K562 (cell line): ENCODE data around the gene MTMR3. TPM values are rescaled to one million over a fixed set of nuclear protein-coding genes. Genes with fewer than 3 reads are reported as not detected.

ENCODE experiments used
- ATAC-seq: fragments of 200-7000 bp; cut with Tn5 transposase; 3 replicates; pipeline ENCODE4 v1.9.1; 2020; ENCODE audit warnings: moderate library complexity
- BruUV-seq: library from RNA; stranded (reverse); fragments of 400-500 nt; replicated peaks from 2 replicates; lab custom pipeline; 2021; lab: Mats Ljungman, UMichigan
- CTCF ChIA-PET: fragments of 300-600 bp; formaldehyde crosslinking; extraction: SDS; loops from one replicate; lab custom pipeline; 2021; ENCODE audit warnings: low intra/inter-chr PET ratio; lab: Yijun Ruan, JAX
- POLR2A ChIA-PET: fragments of 300-600, 350-650 bp; sonication (Branson Sonifier 250); formaldehyde crosslinking; extraction: SDS; loops from one replicate; lab custom pipeline; 2021; ENCODE audit warnings: antibody characterized with exemption, inconsistent platforms; lab: Yijun Ruan, JAX
- DNase-seq, 4 experiments: peaks; one replicate each; pipeline versions ENCODE4 v3.0.0 to v3.0.0-alpha.2; 2011 to 2018; ENCODE audit warnings: low spot score in 3 of 4, mixed read lengths in 3 of 4; ENCODE audit errors: extremely low read depth in 1 of 4
- FAIRE-seq: peaks from 2 replicates; lab custom pipeline; 2011; peaks lifted over from hg19 to GRCh38; lab: Jason Lieb, UNC
- H2AFZ ChIP-seq: 2 replicates; pipeline ENCODE4 v1.6.0; 2011; ENCODE audit warnings: low read depth, low read length, control low read depth, inconsistent platforms
- H3K27ac ChIP-seq: fragments of 200-600 bp; 3 replicates; pipeline ENCODE4 v1.8.0; 2011; ENCODE audit warnings: low read depth, mild to moderate bottlenecking, control low read depth, inconsistent platforms, low read length, moderate library complexity, mixed read lengths; ENCODE audit errors: extremely low read depth
- H3K27me3 ChIP-seq, 2 experiments: fragments of 300-600 bp in 1 of 2; 2 replicates in 1 of 2; 3 replicates in 1 of 2; pipeline versions ENCODE4 v1.6.0 to v1.8.0; 2011; ENCODE audit warnings: inconsistent platforms in 2 of 2, low read length in 2 of 2, mild to moderate bottlenecking in 1 of 2, mixed read lengths in 1 of 2, moderate library complexity in 1 of 2; ENCODE audit not compliant: control insufficient read depth in 2 of 2, insufficient read depth in 2 of 2
- H3K36me3 ChIP-seq: fragments of 300-600 bp; 3 replicates; pipeline ENCODE4 v1.8.0; 2011; ENCODE audit warnings: mild to moderate bottlenecking, low read length, inconsistent platforms; ENCODE audit not compliant: control insufficient read depth, insufficient read depth
- H3K4me1 ChIP-seq, 2 experiments: fragments of 200-600 bp in 1 of 2; replicated peaks in 1 of 2; 2 replicates in 1 of 2; 3 replicates in 1 of 2; pipeline versions ENCODE4 v1.5.1 to v1.8.0; 2011; ENCODE audit warnings: inconsistent platforms in 2 of 2, low read length in 2 of 2, mild to moderate bottlenecking in 1 of 2, mixed read lengths in 1 of 2, moderate library complexity in 1 of 2; ENCODE audit not compliant: control insufficient read depth in 2 of 2, insufficient read depth in 2 of 2
- H3K4me2 ChIP-seq: 2 replicates; pipeline ENCODE4 v1.6.1; 2011; ENCODE audit warnings: low read length, control low read depth, inconsistent platforms, mixed read lengths; ENCODE audit not compliant: insufficient read depth
- H3K4me3 ChIP-seq: fragments of 200-600 bp; sonication (generic), shearing (Covaris generic); 2 replicates; pipeline ENCODE4 v1.5.1; 2016; ENCODE audit warnings: control low read depth, inconsistent platforms
- H3K79me2 ChIP-seq: fragments of 200-600 bp; 3 replicates; pipeline ENCODE4 v1.8.0; 2011; ENCODE audit warnings: low read length, inconsistent platforms; ENCODE audit not compliant: control insufficient read depth, insufficient read depth
- H3K9ac ChIP-seq, 2 experiments: 2 replicates each; pipeline versions ENCODE4 v1.6.0 to v1.6.1; 2011; ENCODE audit warnings: low read depth in 2 of 2, low read length in 2 of 2, control low read depth in 1 of 2, inconsistent platforms in 1 of 2, mild to moderate bottlenecking in 1 of 2, mixed read lengths in 1 of 2; ENCODE audit not compliant: insufficient read depth in 1 of 2
- H3K9me1 ChIP-seq: one replicate; pipeline ENCODE4 v1.6.0; 2011; ENCODE audit warnings: inconsistent platforms, mild to moderate bottlenecking, low read length, moderate library complexity; ENCODE audit not compliant: control insufficient read depth, insufficient read depth
- H3K9me3 ChIP-seq: replicated peaks from 2 replicates; pipeline ENCODE4 v1.5.1; 2011; ENCODE audit warnings: low read depth, low read length, inconsistent platforms; ENCODE audit not compliant: control insufficient read depth, insufficient read depth
- H4K20me1 ChIP-seq: replicated peaks from 2 replicates; pipeline ENCODE4 v1.6.1; 2011; ENCODE audit warnings: low read length, inconsistent platforms, mixed read lengths; ENCODE audit not compliant: control insufficient read depth, insufficient read depth
- ARID1B ChIP-seq: fragments of 450-650 bp; IDR thresholded peaks from 2 replicates; pipeline ENCODE4 v1.6.1; 2016; ENCODE audit warnings: antibody characterized with exemption, mild to moderate bottlenecking, inconsistent platforms
- CHD1 ChIP-seq: fragments of 200-600 bp; sonication (generic); IDR thresholded peaks from one replicate; pipeline ENCODE4 v1.6.1; 2012; ENCODE audit warnings: mild to moderate bottlenecking, moderate library complexity, low read length, inconsistent platforms
- EP400 ChIP-seq: fragments of 450-650 bp; IDR thresholded peaks from 2 replicates; pipeline ENCODE4 v1.6.1; 2017; ENCODE audit warnings: antibody characterized with exemption, mild to moderate bottlenecking, moderate library complexity
- GTF2B ChIP-seq: IDR thresholded peaks from 2 replicates; pipeline ENCODE4 v1.6.1; 2011; ENCODE audit not compliant: insufficient read length; ENCODE audit errors: extremely low read depth
- HDAC1 ChIP-seq, 2 experiments: fragments of 450-650 bp; IDR thresholded peaks; 2 replicates each; pipeline ENCODE4 v1.6.1; 2016 to 2017; ENCODE audit warnings: inconsistent platforms in 1 of 2, mild to moderate bottlenecking in 1 of 2, moderate library complexity in 1 of 2
- MCM5 ChIP-seq: fragments of 450-650 bp; IDR thresholded peaks from 2 replicates; pipeline ENCODE4 v1.6.1; 2016; ENCODE audit warnings: low read depth
- NCOR1 ChIP-seq: fragments of 450-650 bp; IDR thresholded peaks from 2 replicates; pipeline ENCODE4 v1.6.1; 2016; ENCODE audit warnings: mild to moderate bottlenecking, moderate library complexity
- NR2C2 ChIP-seq, 2 experiments: fragments of 200-800 bp in 1 of 2; sonication (Bioruptor generic) in 1 of 2; sonication (generic) in 1 of 2; formaldehyde crosslinking in 1 of 2; IDR thresholded peaks; 2 replicates each; pipeline versions ENCODE4 v1.6.1 to v1.8.0; 2016 to 2022; ENCODE audit warnings: mild to moderate bottlenecking in 1 of 2, missing compliant biosample characterization in 1 of 2, missing genetic modification characterization in 1 of 2, missing genetic modification reagents in 1 of 2
- POLR2B ChIP-seq: fragments of 450-650 bp; IDR thresholded peaks from 2 replicates; pipeline ENCODE4 v1.6.1; 2018; ENCODE audit warnings: low read depth; ENCODE audit not compliant: partially characterized antibody
- RHOXF2B ChIP-seq: fragments of 250-450 bp; sonication (Bioruptor Pico); conservative IDR thresholded peaks from 2 replicates; pipeline ENCODE4 v1.5.1; 2021
- SMARCB1 ChIP-seq: IDR thresholded peaks from 2 replicates; pipeline ENCODE4 v1.6.1; 2011; ENCODE audit warnings: improper control_type of control experiment, low read depth; ENCODE audit not compliant: insufficient read length
- SMARCE1 ChIP-seq: fragments of 450-650 bp; IDR thresholded peaks from 2 replicates; pipeline ENCODE4 v1.7.1; 2016; ENCODE audit warnings: mild to moderate bottlenecking
- TBL1XR1 ChIP-seq, 2 experiments: IDR thresholded peaks; 2 replicates each; pipeline ENCODE4 v1.6.1; 2012; ENCODE audit warnings: improper control_type of control experiment in 2 of 2, low read length in 2 of 2, mild to moderate bottlenecking in 1 of 2
- WHSC1 ChIP-seq: IDR thresholded peaks from one replicate; pipeline ENCODE4 v1.6.1; 2012; ENCODE audit warnings: low read length, control low read depth, inconsistent platforms
- ZBTB1 ChIP-seq: sonication (generic); formaldehyde crosslinking; IDR thresholded peaks from 2 replicates; pipeline ENCODE4 v1.8.1; 2023; ENCODE audit warnings: missing genetic modification reagents, low read depth, mild to moderate bottlenecking, borderline replicate concordance
- ZBTB7A ChIP-seq: IDR thresholded peaks from 2 replicates; pipeline ENCODE4 v1.6.1; 2011; ENCODE audit warnings: low read depth, mild to moderate bottlenecking, low read length, moderate library complexity, borderline replicate concordance; ENCODE audit not compliant: control insufficient read depth
- ZNF134 ChIP-seq: fragments of 250-450 bp; sonication (Bioruptor Pico); conservative IDR thresholded peaks from 2 replicates; pipeline ENCODE4 v1.4.0; 2020
- ZNF224 ChIP-seq: sonication (generic); formaldehyde crosslinking; IDR thresholded peaks from 2 replicates; pipeline ENCODE4 v1.8.0; 2022; ENCODE audit warnings: mild to moderate bottlenecking, missing genetic modification reagents
- WGBS: fragments of 100-300 bp; shearing (Covaris generic); methylation state at CpG from one replicate; pipeline ENCODE4 v1.1.6; 2016; ENCODE audit warnings: low coverage, mixed read lengths; ENCODE audit not compliant: insufficient coverage; ENCODE audit errors: missing lambda C conversion rate; 5-methylcytosine and 5-hydroxymethylcytosine counted together
- in situ Hi-C: fragments of 300-500 bp; cut with MboI; formaldehyde crosslinking; loops from 4 replicates; pipeline ENCODE4 v1.15.0; 2018; ENCODE audit warnings: inconsistent platforms, mixed read lengths
- intact Hi-C: fragments of 100-400 bp; cut with micrococcal nuclease; formaldehyde crosslinking; loops from 2 replicates; pipeline ENCODE4 v1.14.2; 2022
- polyA plus RNA-seq, 8 experiments: library from polyadenylated mRNA; depleted of rRNA in 4 of 8; stranded (reverse) in 5 of 8; unstranded in 3 of 8; fragments of >200 nt; fragmentation: Nextera tagmentation in 2 of 8; fragmentation: Illumina TruSeq in 1 of 8; extraction: Ambion mirVana in 2 of 8; extraction: Trizol in 1 of 8; gene quantifications; 2 replicates each; pipeline versions ENCODE4 v1.2.1 to v1.2.3, GENCODE V29; 2011 to 2014; ENCODE audit warnings: inconsistent platforms in 1 of 8, missing spikeins in 1 of 8
- total RNA-seq, 7 experiments: library from RNA; depleted of rRNA in 6 of 7; stranded (reverse); fragments of >200 nt in 6 of 7; fragmentation: Illumina TruSeq in 2 of 7; extraction: Trizol in 2 of 7; gene quantifications; 2 replicates each; pipeline versions ENCODE4 v1.2.1 to v1.2.3, GENCODE V29; 2011 to 2021; ENCODE audit warnings: low replicate concordance in 1 of 7
- TF ChIP-seq, protein P1 (sequence below): fragments of 250-450 bp; sonication (Bioruptor Pico); IDR thresholded peaks from 2 replicates; pipeline ENCODE4 v1.8.0; 2022; ENCODE audit warnings: moderate library complexity, mild to moderate bottlenecking, inconsistent platforms

The MTMR3 gene
- total and polyA plus RNA-seq, 9 of the 15 experiments (the other 6 are each of a cell fraction or from before 2014, with no cell fraction given), result 1.6 to 13.7 (median 7.9) TPM

GRCh38 chr22:29987137-29987536 lies 104.2 kb downstream of the MTMR3 start:
- no peaks in the 10 kb centered on the region for H3K4me1 ChIP-seq
- 0 out of 3 replicates have a peak, but pooled peaks cover 7% of the 10 kb centered on the region for H3K36me3 ChIP-seq
- H3K4me3 ChIP-seq, result no peak overlapping the region
- H3K9ac ChIP-seq, result no peak overlapping the region
- no peaks in the 10 kb centered on the region for H3K27me3 ChIP-seq
- H3K9me1 ChIP-seq, result no peaks in the 10 kb centered on the region
- DNase-seq, result no peak
- ChIA-PET CTCF (no interaction called here), POLR2A (no interaction called here)
- no peak overlapping the region for H2AFZ ChIP-seq
- FAIRE-seq, result no peak
- H3K9me3 ChIP-seq, result no peaks in the 10 kb centered on the region
- WGBS, result 29% methylated on average over 1 of the region's 1 CpG
- intact Hi-C loops (no loop called here), in situ Hi-C loops (no loop called here)
- H3K79me2 ChIP-seq, result no peaks in the 10 kb centered on the region
- ATAC-seq, result no peak
- H3K4me2 ChIP-seq, result no peak overlapping the region
- TF ChIP-seq ZBTB1 (CRISPR knock-in tag) (no peak), MCM5 (no peak), CHD1 (no peak), WHSC1 (no peak), RHOXF2B (no peak), SMARCB1 (no peak), ZBTB7A (no peak), POLR2B (no peak), ARID1B (no peak), EP400 (no peak), SMARCE1 (no peak), GTF2B (no peak), NCOR1 (no peak), ZNF134 (CRISPR knock-in tag) (no peak), TBL1XR1 (IDR thresholded peaks at IDR 0.05; ENCODE audit: low read length in 2 of 2) (no peak), ZNF224 (CRISPR knock-in tag) (no peak), NR2C2 (CRISPR knock-in tag; IDR thresholded peaks at IDR 0.05) (no peak), NR2C2 (tag; IDR thresholded peaks at IDR 0.05) (no peak), HDAC1 (IDR thresholded peaks at IDR 0.05) (no peak)
- TF ChIP-seq, protein P1, sequence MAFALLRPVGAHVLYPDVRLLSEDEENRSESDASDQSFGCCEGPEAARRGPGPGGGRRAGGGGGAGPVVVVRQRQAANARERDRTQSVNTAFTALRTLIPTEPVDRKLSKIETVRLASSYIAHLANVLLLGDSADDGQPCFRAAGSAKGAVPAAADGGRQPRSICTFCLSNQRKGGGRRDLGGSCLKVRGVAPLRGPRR (CRISPR knock-in tag), result no peak
- no TSS peak for BruUV-seq
- no peaks in the 10 kb centered on the region for H4K20me1 ChIP-seq
- H3K27ac ChIP-seq, result no peak overlapping the region
